Astrocyte of the hippocampus (primary cell): ENCODE data around the gene EXOSC6.
"Not testable (repeated sequence)": the region's sequence is repeated elsewhere in the genome, so short reads cannot be mapped to it uniquely, and the experiment has no call there.

ENCODE experiments used
- DNase-seq: peaks from one replicate; pipeline ENCODE4 v3.0.0; 2011; ENCODE audit warnings: low read depth, low spot score

The EXOSC6 gene

DNA sequence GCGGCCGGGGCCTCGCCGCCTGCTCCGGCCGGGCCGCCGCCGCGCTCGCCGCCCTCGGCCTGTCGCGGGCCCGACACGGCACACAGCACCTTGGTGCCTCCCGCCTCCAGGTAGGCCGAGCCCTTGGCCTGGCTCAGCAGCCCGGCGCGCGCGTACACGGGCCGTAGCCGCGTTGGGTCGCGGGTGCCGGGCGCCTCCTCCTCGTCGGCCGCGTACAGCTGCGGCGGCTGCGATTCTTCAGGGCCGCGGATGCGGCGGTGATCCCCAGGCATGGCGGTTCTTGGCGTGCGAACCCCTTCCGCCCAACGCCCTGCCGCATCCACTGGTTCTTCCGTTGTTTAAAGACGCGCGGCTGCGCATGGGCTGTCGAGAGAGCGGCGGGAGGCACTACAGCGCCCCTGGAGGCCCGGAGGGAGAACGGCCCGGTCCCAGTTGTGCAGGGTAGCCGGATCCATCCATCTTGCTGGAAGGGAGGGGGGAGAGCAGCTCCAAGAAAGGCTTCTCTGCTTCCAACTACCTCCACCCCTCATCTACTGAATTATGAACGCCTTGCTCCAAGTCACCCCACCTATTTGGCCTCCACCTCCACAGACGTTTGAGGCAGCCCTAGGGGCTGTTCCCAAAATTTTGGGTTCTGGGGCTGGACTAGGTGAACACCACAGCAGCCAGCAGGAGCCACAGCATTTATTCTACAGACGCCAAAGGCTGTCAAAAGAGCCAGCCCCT lies at the start of gene EXOSC6:
Gene EXOSC6, minus strand, starts transcription at position 312 of the 726 bp plus-strand sequence. Its CDS starts 40 bp downstream, at position 272.
- DNase-seq = peak; percentile 97

DNA sequence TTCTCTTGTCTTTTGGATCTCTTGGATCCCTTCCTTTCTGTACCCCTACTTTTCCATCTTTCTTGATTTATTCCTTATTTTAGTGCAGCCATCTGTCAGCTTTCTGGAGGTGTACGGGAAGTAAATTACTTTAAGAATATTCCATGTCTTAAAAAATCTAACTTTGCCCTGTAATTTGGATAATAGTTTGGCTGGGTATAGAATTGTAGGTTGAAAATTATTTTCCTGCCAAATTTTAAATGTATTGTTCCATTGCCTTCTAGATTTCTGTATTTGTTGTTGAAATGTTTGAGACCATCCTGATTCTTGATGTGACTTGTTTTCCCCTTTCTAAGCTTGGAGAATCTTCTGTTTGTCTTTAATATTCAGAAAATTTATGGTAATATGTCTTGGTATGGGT lies 49.4 kb upstream of the EXOSC6 start:
- DNase-seq = no peak

DNA sequence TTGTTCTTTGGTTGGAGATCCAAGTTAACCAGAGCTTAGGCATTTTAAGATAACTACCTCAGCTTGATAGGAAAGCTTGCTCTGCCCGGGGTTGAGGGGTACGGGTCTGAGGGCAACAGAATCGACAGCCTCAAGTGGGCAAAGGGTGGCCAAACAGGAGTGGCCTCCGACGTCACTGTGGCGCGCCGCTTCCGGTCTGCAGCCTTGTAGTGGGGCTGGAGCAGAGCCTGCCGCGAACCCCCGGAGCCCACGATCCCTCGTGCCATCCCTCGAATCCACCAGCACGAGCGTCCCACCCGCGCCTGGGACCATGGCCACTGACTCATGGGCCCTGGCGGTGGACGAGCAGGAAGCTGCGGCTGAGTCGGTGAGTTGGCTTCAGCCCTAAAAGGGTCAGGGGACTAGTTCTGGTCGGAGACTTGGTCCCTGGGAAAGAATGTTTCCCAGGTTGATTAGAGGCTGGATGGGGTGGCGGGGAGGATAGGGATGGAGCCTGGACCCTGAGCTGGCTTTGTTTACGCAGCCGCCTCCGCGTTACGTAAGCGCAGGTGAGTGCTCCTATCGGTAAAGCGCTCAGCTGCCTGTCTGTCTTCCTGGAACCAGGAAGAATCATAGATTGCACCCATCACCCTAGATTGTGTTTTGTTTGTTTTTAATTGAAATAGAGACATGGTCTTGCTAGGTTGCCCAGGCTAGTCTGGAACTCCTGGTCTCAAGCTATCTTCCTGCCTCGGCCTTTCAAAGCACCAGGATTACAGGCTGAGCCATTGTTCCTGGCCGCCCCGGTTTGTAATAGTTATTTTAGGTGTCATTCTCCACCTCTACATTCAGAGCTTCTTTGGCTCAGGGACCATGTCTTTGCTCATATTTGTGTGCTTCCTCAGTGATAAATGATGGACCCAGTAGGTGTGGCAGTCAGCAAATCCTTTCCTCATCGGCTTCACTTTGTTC lies 47.5 kb upstream of the EXOSC6 start, which contains the start of gene DDX19B:
Gene DDX19B, plus strand, starts transcription at position 199 of the 951 bp plus-strand sequence. Its CDS starts 112 bp downstream, at position 311.
- peak; percentile 89 for DNase-seq

DNA sequence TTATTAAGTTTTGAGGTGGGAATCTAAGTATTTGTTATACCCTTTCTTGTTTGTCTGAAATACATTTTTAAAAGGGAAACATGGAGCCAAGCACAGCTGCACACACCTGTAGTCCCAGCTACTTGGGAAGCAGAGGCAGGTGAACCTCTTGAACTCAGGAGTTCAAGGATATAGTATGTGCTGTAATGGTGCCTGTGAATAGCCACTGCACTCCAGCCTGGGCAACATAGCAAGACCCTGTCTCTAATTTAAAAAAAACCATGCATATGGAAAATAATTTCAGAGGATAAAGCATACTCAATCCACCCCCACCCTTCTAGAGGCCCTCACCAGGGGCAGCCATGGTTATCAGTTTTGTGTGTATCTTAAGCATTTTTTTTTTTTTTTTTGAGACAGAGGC lies 43.9 kb upstream of the EXOSC6 start:
- DNase-seq = no peak

DNA sequence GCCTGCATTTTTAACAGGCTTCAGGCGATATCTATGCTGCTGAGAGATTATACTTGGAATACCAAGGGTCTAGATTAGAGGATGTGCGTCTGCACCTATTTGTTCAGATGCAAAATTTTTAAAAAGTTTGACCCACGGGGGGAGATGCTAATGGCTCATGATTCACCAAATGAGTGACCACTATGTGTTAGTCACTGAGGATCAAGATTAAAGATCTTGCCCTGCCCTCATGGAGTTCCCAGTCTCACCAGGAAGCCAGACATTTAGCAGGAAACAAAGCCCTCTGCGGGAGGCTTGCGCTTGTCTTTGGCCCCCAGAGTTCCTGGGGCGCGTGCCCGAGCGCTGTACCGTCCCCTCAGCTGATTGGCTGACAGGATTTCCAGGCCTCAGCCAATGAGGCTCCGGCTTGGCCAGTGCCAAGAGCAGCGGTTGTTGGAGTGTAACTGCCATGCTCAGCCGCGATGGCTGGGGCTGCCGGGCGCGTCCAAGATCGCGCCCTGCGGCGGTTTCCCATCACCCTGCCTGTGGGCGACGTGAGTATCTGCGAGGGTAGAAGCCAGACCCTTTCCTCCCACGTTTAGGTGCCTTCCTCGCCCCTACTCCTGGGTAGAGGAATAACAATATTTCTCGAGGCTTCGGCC lies 42.8 kb upstream of the EXOSC6 start:
- DNase-seq = no peak

DNA sequence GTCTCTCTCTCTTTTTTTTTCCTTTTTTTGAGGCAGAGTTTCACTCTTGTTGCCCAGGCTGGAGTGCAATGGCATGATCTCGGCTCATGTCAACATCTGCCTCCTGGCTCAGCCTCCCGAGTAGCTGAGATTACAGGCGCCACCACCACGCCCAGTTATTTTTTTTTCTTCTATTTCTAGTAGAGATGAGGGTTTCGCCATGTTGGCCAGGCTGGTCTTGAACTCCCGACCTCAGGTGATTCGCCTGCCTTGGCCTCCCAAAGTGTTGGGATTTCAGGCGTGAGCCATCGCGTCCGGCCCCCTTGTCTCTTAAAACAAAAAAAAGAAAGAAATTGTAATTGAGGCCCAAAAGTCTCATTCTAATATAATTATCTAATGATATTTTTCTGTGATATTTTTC lies 40.4 kb upstream of the EXOSC6 start:
- not testable (repeated sequence) for DNase-seq

DNA sequence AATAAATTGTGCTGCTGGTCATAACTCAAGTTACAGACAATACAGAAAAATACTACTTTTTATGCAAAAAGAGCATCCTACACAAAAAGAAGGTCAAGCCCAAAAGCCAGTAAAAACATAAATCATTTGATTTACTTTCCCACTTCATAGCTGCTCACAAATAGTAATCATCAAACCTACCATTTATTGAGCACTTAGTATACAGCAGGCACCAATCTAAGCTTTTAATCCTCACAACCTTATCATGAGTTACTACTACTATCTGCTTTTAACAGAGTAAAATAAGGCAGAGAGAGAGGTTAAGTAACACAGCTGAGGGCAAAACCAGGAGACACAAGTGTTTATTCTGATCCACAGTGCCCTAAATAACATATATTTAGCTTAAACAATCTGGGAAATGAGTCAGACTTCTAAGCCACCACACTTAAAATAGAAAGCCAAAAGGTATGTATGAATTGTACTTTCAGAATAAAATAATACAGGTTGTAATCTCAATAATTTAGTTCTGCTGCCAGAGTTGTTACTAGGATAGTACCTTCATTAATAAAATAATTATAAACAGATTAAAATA lies 39.3 kb upstream of the EXOSC6 start:
- DNase-seq = no peak

DNA sequence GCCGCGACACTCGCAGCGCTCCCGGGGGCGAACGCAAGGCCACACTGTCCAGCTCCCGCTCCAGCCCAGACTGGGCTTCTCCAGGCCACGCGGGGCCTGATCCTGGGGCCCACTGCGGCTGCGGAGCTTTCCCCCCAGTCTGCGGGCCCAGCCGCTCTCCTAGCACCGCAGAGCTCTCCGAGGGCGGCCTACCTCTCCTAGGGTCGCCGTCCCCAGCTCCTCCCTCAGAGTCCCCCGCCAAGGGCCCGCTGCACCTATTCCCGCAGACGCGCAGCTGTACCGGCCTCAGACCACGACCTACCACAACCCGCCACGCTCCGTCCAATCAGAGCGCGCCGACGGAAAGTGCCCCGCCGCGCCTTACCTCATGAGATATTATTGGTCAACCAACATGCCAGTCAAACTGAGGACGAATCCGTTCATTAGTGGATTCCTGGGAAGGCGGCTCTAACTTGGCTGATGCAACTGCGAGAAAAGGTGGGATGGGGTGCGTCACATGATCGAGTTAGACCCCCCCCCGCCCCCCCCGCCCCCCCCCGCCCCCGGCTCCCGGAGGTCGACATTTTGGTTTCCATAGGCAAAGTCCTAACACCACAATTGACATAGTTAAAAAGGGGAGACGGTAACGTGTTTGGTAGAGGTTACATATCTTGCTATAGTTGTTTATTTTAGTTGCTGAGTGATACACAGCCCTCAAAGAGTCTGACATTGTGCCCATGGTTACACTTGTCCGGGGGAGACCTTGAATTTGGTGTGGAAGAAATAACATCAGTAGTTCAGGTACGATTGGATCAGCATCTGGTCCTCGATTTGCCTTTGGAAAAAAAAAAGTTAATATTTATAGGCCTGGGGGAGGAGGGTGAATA lies 37.7 kb upstream of the EXOSC6 start, which contains the start of gene AARS1:
Gene AARS1, minus strand, starts transcription at position 278 of the 866 bp plus-strand sequence. CDS start 6,743 bp downstream, outside the sequence.
- DNase-seq = peak; percentile 100

DNA sequence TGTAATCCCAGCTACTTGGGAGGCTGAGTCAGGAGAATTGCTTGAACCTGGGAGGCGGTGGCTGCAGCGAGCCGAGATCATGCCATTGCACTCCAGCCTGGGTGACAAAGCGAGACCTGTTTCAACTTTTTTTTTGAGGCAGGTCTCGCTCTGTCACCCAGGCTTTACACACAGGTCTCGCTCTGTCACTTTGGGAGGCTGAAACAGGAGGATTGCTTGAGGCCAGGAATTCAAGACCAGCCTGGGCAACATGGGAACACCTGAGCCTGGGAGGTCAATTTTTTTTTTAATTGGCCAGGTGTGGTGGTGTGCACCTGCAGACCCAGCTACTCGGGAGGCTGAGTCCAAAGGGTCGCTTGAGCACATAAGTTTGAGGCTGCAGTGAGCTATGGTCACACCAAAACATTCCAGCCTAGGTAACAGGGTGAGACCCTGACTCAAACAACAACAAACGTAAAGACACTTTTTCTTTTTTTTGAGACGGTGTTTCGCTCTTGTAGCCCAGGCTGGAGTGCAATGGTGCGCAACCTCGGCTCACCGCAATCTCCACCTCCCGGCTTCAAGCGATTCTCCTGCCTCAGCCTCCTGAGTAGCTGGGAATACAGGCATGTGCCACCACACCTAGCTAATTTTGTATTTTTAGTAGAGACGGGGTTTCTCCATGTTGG lies 35.7 kb upstream of the EXOSC6 start:
- not testable (repeated sequence) for DNase-seq

DNA sequence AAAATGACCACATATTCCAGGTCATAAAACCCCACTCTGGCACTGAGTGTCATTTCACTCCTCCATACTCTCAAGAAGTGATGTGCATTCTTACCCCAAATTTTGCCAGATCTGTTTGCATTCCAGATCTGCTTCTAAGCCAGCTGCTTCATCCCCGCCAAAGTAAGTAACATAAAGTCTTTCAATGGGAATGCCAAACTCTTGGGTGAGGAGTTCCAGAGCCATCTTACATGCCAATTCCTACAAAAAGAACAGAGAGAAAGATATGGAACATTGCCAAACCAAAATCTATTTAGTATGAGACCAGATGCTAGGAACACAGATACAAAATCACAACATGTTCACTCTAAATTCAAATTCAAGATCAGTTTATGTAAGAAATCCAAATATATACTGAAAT lies 24.7 kb upstream of the EXOSC6 start:
- DNase-seq = no peak

DNA sequence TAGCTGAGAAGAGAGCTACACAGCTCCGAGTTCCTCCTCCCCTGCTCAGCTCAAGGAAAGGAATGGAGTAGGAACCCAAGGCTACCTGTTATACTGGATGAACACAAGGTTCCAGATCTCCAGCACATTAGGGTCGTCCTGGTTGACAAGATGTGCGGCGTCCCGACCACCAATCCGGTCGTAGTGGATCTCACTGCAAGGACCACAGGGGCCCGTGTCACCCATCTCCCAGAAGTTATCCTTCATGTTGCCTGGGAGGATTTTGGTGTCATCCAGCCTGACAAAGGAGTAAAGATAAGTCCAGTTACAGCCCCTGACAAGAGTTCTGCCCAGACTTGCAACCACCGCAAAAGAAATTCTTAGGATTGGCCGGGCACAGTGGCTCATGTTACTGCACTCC lies 20.0 kb upstream of the EXOSC6 start:
- DNase-seq = no peak

DNA sequence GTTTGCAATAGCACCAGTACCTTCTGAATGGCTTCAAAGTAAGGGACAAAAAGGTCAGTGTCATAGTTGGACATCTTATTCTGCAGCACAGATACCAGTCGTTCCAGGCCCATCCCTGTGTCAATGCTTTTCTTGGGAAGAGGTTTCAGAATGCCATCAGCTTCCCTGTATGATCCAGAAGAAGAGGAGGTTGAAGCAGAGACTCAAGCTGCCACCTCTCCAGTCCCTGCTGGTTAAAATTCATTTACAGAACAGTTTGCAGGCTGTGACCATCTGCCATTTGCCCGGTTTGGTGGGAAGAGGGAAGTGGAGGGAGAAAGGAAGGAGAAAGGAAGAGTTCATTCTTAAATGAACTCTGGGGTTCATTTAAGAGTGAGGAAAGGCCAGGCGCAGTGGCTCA lies 18.4 kb upstream of the EXOSC6 start:
- DNase-seq = no peak

DNA sequence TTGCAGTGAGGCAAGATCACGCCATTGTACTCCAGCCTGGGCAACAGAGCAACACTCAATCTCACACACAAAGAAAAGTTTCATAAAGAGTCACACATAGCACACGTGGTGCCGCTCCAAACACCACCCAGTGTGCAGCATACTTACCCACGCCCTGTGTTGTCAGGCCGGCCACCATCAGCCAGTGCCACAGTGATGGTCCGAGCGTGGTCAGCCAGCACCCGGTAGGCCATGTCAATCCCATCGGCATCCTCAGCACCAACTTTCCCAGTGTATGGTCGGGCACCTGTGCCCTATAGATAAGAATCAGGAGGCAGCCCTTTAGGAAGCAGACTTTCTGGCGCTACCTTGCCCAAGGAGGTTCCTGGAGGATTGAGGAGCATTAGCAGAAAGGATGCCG lies 17.7 kb upstream of the EXOSC6 start:
- no peak for DNase-seq

DNA sequence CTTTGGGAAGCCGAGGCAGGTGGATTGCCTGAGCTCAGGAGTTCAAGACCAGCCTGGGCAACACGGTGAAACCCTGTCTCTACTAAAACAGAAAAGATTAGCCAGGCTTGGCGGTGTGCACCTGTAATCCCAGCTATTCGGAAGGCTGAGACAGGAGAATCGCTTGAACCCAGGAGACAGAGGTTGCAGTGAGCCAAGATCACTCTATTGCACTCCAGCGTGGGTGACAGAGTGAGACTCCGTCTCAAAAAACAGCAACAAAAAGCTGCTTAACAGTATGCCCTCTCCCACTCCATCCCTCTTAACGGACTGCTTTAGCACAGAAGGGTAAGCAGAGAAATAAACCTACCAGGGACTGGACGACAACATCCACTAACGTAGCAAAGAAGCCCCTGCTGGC lies 16.2 kb upstream of the EXOSC6 start:
- not testable (repeated sequence) for DNase-seq

DNA sequence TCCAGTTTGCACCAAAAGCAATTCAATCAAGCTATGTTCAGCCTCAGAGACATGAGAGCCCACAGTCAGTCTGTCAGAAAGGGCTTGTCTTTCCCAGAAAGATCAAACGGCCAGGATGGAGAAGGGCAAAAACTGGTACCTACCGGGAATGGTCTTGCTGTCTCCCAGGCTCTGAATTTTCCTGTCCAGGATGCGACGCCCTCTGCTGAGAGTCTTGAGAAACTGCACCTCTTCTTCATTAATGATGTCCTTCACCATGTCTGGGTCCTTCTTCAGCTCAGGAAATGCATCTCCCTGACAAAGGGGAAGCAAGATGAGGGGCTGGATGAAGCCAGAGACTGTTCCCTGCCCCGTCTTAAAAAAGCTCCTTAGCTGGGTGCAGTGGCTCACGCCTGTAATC lies 15.8 kb upstream of the EXOSC6 start:
- DNase-seq = peak; percentile 69

DNA sequence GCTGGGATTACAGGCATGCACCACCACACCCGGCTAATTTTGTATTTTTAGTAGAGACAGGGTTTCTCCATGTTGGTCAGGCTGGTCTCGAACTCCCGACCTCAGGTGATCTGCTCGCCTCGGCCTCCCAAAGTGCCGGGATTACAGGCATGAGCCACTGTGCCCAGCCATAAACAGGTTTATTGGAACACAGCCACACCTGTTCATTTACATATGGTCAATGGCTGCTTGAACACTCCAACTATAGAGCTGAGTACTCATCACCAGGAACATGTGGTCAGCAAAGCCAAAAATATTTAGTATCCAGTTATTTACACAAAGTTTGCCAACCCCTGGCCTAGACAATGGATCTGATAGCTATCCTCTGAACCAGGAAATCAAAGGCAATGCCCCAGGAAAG lies 8.2 kb upstream of the EXOSC6 start:
- DNase-seq = not testable (repeated sequence)

DNA sequence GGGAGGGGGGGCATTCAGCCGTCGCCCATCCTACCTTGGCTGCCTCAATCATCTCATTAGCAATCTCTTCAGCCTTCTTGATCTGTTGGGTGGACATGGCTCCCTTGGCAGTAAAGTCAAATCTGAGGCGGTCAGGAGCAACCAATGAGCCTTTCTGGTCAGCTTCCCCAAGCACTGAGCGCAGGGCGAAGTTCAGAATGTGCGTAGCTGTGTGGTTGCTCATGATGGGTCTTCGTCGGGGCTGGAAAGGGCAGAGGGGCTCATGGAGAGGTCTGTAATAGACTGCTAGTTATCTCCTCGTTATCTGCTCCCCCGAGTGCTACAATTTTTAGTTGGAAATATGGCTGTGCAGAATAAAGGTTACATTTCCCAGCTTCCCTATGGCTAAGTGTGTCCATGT lies 7.2 kb upstream of the EXOSC6 start:
- no peak for DNase-seq

DNA sequence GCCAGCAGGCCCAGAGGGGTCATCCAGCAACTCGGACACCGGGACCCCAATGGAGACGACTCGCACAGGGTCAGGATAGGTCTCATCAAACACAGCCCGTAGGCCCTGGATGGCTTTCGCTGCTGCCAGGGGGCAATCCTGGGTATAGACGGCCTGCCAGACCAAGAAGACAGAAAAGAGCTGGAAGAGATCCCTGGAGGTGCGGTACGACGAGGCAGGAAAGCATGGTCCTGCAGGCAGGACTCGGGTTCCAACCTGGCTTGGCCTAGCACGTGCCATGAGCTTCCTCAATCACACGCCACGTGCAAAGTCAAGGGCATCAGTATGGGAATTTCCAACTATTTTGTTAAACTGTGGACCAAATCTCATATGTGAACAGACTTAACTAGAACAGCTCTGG lies 6.3 kb upstream of the EXOSC6 start:
- DNase-seq = no peak

DNA sequence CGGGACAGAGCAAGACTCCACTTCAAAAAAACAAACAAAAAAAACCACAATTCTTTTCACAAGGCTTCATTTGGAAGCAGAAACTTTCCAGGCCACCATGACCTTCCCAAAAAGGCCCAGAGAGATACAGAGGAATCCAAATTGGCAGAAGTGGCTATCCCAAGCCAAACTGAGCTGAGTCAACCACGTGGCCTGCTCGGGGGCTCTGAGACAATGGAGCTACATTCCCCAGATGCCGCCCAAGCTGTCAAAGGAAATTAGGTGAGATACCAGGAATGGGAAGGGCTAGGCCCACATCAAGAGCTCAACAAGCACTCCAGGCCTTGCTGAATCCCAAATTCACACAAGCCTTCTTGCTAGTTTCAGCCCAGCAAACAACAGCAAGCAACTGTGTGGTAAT lies 5.7 kb upstream of the EXOSC6 start:
- DNase-seq = peak; percentile 56

DNA sequence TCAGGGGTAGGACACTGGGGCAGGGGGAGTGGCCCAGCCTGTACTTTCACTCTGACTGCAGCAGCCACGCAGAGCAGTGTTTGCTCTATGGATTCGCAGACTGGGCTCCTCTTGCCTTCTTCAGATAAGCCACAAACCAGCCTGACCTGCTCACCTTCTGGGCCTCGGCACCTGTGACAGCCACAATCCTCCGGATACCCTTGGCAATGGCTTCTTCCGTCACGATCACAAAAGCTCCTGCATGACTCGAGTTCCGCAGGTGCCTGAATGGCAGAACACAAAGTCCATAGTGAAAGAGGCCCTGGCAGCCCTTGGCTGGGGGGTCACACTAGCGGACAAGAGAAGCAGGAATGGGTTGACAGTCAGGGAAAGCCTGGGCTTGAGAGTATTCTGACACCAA lies 3.8 kb upstream of the EXOSC6 start:
- DNase-seq = no peak
